SKM-1 (cell line): ENCODE measurements around the gene RGPD5.
"Not testable (repeated sequence)": the region's sequence is repeated elsewhere in the genome, so short reads cannot be mapped to it uniquely, and the experiment has no call there.

Experiments
- DNase-seq: peaks from one replicate; lab custom pipeline; 2025; ENCODE audit not compliant: unreplicated experiment; lab: John Stamatoyannopoulos, UW

Gene RGPD5

DNA sequence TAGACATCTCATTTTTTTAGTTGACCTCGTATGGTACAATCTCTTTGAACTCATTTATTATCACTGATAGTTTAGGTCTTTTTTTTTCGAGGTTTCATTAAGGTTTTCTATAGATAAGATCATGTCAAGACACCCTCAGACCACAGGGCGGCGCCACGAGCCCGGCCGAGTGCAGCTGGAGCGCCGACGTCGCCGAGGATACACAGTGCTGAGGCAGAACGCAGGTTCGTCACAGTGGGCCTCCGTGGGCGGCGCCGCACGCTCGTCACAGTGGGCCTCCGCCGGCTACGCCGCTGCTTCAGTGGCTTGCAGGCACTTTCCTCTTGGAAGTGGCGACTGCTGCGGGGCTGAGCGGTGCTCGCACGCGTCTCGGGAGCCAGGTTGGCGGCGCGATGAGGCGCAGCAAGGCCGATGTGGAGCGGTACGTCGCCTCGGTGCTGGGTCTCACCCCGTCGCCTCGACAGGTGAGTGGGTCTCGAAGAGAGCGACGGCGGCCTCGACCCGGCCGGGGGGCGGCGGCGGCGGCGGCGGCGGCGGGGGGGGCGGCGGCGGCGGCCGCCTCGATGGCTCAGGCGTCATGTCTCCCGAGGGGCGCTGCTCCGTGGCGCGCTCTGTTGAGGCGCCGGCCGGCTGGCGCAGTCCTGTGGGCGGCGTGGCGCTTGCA is at the start of gene RGPD5:
Gene RGPD5, plus strand, starts transcription at position 232 of the 664 bp plus-strand sequence. Its CDS starts 161 bp downstream, at position 393.
- not testable (repeated sequence) for DNase-seq

GRCh38 chr2:109751572-109751971 is 42.5 kb upstream of the RGPD5 start:
- not testable (repeated sequence) for DNase-seq

DNA sequence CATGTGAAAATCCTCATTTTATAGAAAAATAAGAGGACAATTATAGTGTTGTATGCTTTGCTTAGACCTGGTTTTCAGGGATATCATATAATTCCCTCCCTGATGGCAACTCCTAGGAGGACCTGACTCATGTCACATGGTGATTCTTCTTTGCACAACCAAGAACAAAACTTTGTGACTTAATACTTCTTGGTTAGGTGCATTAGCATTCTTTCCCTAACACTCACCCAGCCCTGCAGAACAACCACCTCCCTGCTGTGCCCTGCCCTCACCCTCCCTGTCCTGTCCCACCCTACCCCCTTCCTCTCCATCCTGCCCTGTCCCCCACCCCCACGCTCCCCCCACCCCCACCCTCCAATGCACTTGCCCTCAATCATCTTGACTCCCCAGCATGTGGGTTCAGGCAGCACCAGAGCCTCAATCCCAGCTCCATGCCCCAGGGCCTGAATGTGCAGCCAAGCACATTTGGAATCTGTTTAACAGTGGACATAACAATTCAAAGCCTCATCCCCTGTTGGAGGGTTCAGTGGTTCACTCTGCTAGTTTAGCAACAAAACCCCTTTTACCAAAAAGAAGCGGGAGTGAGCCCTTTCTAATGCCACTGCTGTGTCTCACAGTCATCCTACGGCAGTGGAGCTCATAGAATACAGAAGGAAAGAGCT is 36.8 kb upstream of the RGPD5 start:
- not testable (repeated sequence) for DNase-seq

- not testable (repeated sequence) for DNase-seq
These were observed 33.7 kb upstream of the RGPD5 start for GRCh38 chr2:109760265-109761042.

GRCh38 chr2:109761043-109761454 is 33.1 kb upstream of the RGPD5 start:
- DNase-seq, result not testable (repeated sequence)

- not testable (repeated sequence) for DNase-seq
These were observed 32.1 kb upstream of the RGPD5 start for GRCh38 chr2:109761976-109762375.

DNA sequence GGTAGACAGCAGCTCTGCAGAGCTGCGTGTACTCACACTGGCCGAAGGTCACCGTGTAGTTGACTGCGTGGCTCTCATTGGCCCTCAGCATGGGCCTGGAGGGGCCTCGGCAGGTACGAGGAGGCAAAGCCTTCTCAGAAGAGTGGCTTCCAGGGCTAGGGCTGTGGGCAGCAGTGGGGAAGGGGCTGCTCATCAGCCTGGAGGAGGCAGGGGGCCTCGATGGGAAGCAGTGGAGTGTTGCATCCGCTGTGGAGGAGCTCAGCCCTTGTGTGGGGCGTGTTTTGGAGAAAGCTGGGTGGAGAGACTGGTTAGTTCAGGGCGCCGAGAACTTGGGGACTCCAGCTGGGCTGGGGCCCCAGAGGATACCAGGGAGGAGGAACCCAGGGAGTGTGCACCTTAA is 28.0 kb upstream of the RGPD5 start:
- DNase-seq, result not testable (repeated sequence)

DNA sequence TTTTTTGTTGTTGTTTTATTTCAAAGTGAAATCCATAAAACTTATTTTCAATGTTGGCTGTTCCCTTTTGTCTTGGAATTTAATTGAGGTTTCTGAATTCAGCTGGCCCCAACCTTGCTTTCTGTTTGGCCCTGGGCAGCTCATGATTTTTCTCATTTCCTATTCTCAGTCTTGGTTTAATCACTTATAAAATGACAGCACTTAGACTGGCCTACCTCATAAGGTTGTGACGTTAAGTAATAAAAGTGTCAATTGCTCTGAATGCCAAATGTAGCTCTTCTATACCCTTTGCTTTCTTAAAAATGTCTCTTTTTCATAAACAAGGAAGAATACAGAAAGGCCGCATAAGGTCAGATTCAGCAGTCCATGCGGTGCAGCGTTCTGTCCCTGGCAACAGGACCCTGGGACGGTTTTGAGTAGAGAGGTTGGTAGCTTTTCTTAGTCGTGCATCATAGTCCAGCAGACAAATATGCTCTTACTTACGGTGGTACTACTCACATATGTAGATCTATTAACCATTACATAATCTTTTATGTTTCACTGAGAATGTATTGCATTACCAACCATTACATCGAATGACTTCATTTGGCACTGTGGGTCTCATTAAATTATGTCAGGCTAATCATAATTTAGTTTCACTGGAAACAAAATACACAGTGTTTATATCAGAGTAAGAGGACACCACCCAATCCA is 27.1 kb upstream of the RGPD5 start:
- not testable (repeated sequence) for DNase-seq

- not testable (repeated sequence) for DNase-seq
These were observed 25.2 kb upstream of the RGPD5 start for GRCh38 chr2:109768934-109769333.

- DNase-seq, result not testable (repeated sequence)
These were observed 15.0 kb upstream of the RGPD5 start for GRCh38 chr2:109779118-109779517.

- DNase-seq, result not testable (repeated sequence)
These were observed 12.8 kb upstream of the RGPD5 start for GRCh38 chr2:109781147-109781816.

- DNase-seq, result not testable (repeated sequence)
These were observed 11.6 kb upstream of the RGPD5 start for GRCh38 chr2:109782446-109782993.

GRCh38 chr2:109791530-109792279 is 2.4 kb upstream of the RGPD5 start:
- DNase-seq, result not testable (repeated sequence)

DNA sequence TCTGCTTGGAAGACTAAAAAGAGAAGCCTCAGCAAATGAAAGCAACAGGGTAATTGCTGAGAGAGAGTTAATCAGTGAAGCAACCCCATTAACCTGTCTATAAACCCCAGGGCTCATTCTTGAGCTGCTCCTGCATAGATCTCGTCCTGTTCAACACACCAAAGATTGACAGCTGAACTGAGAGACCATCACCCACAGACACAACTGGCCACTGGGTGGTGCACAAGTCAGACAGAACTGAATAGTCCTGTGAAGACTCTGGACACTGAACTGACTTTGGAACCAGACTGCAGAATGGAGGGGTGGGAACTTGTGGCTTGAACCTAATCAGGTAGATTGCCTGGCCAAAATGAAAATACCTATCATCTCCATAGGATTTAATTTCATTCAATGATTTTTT is 1.4 kb upstream of the RGPD5 start:
- DNase-seq, result not testable (repeated sequence)

DNA sequence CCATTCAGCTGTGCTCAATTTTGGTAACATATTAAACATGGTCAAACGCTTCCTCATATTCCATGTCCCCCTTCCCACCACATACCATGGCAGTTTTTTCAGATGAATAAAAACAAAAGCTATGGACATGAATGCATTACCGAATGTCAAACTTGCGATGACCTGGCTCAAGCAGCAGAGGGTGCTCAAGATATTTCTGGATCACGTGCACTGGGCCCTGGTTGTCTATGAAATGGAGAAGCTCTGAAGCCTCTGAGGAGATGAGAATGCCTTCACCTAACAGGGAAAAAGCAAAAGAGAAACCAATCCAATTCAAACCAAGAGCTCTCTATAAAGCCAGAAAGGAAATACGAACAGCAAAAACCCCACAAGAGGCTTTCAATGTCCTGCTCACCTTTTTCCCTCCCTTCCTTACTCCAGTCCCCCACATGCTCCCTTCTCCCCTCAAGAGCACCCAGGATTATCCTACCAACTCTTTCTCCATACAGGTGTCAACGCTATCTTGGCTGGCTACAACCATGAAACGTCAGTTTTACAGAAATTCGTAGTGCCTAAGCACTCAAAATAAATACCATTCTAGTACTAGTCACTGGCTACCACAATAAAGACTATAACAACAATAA is 77.1 kb downstream of the RGPD5 start:
- not testable (repeated sequence) for DNase-seq

- DNase-seq, result not testable (repeated sequence)
These were observed 82.5 kb downstream of the RGPD5 start for GRCh38 chr2:109876625-109877024.

DNA sequence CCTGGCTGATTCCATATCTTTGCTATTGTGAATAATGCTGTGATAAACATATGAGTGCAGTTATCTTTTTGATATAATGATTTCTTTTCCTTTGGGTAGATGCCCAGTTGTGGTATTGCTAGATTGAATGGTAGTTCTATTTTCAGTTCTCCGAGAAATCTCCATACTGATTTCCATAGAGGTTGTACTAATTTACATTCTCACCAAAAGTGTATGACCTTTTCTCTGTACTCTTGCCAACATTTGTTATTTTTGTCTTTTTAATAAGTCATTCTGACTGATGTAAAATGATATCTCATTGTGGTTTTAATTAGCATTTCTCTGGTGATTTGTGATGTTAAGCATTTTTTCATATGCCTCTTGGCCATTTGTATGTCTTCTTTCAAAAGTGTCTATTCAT is 88.0 kb downstream of the RGPD5 start:
- DNase-seq, result not testable (repeated sequence)

GRCh38 chr2:109888414-109888813 is 94.3 kb downstream of the RGPD5 start:
- DNase-seq, result not testable (repeated sequence)

GRCh38 chr2:109889909-109890308 is 95.8 kb downstream of the RGPD5 start:
- DNase-seq, result not testable (repeated sequence)
